AG09309 (cell line): Measurements from ENCODE around the gene DPYD.
"Not testable (repeated sequence)": the region's sequence is repeated elsewhere in the genome, so short reads cannot be mapped to it uniquely, and the experiment has no call there.

Experiments
- DNase-seq: peaks from one replicate; pipeline ENCODE4 v3.0.0-alpha.2; 2010; ENCODE audit warnings: low read depth
- H3K4me3 ChIP-seq: 2 replicates; pipeline ENCODE4 v1.5.1; 2011; ENCODE audit warnings: mild to moderate bottlenecking, low read depth, low read length, moderate library complexity; ENCODE audit not compliant: control insufficient read depth
- CTCF ChIP-seq: IDR thresholded peaks from 2 replicates; pipeline ENCODE4 v1.5.1; 2011; ENCODE audit warnings: mild to moderate bottlenecking, low read depth, low read length, inconsistent platforms; ENCODE audit not compliant: insufficient read depth, control insufficient read depth; ENCODE audit errors: missing control alignments

DPYD gene

DNA sequence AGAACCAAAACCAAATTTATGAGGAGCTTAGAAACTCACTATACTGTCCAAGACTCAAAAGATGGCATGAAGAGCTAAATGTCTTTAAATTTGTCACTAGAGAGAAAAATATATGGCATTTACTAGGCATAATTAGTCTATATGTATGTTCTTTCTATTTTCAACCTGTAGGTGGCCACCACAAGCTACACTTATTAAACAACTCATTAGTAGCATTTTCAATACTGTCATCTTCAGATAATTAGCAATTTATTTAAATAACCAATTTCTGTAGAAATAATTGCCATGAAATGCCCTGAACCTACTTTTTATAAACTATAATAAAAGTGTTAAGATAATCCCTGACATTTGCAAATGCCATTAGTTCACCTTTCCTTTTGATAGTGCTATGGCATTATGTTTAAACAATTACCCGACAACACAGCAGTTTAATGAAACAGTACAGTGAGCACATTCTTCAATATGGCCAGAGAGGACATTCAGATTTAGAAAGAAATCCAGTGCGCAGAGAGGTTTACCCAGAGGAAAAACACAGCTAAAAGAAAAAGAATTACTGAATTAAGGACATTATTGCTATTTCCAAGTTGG lies 676.8 kb downstream of the DPYD start:
- H3K4me3 ChIP-seq = no peak overlapping the region
- no peak for DNase-seq
- TF ChIP-seq CTCF = peak; percentile 27

GRCh38 chr1:97238816-97239215 lies 682.0 kb downstream of the DPYD start:
- no peak for DNase-seq
- no peak for TF ChIP-seq CTCF
- H3K4me3 ChIP-seq = no peak overlapping the region

DNA sequence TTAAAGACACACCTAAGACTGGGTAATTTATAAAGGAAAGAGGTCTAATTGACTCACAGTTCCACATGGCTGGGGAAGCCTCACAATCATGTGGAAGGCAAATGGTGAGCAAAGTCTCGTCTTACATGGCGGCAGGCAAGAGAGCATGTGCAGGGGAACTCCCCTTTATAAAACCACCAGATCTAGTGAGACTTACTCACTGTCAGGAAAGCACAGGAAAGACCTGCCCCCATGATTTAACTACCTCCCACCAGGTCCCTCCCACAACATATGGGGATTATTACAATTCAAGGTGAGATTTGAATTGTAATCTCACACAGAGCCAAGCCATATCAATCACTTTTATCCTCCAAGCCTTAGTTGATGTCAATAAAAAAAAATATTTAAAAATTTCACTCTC lies 689.5 kb downstream of the DPYD start:
- not testable (repeated sequence) for DNase-seq

DNA sequence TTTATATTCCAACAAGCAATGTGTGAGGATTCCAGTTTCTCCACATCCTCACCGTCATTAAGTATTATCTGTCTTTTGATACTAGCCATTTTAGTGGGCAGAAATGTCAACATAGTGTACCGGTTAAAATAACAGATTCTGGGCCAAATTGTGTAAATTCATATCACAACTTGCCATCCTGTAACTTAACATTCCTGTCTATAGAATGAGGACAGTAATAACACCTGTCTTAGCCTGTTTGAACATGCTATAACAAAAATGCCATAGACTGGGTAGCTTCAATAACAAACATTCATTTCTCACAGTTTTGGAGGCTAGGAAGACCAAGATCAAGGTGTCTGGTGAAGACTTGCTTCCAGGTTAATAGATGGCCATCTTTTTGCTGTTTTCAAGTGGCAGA lies 708.2 kb downstream of the DPYD start:
- no peak for DNase-seq
- H3K4me3 ChIP-seq = no peak overlapping the region
- no peak for TF ChIP-seq CTCF

More for the DNA sequence above, 689.5 kb downstream of the DPYD start:
- H3K4me3 ChIP-seq = not testable (repeated sequence)

DNA sequence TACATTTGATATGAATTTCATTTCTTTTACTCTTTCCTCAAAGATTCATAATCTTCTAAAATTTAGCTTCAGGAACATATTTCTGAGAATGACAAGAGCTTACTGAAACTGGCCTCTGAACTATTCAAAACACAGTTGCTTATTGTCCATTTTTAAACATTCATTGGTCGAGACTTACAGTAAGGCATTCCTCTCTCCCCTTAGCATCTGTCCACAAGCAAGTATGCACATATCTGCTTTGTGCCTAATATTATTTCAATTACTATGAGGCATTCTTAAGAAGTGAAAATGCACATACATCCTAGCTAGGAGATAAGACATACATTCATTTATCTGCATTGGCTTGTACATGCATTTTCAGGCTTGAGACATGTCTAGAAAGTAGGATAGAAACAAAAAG lies 710.5 kb downstream of the DPYD start:
- no peak for TF ChIP-seq CTCF
- H3K4me3 ChIP-seq = no peak overlapping the region
- no peak for DNase-seq

GRCh38 chr1:97209381-97209957 lies 711.4 kb downstream of the DPYD start:
- TF ChIP-seq CTCF = no peak
- DNase-seq = no peak
- H3K4me3 ChIP-seq = no peak overlapping the region

DNA sequence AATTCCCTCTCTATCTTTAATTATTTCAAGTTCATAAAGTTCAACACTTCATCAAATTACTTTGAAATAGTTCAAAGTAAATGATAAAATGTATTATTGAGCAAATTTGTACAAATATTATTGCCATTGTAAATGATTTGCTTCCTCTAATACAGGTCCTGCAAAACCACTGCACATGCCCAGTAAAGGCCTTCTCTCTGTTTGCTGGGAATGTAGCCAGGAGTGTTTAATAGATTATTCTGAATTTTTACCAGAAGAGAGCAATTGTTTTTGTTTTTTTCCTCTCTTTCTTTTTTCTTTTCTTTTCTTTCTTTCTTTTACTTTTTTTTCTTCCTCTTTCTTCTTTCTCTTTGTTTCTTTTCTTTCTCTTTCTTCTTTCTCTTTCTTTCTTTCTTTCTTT lies 713.0 kb downstream of the DPYD start:
- H3K4me3 ChIP-seq = no peak overlapping the region
- no peak for DNase-seq
- no peak for TF ChIP-seq CTCF
